ENCODE data around the gene HSPB2.

Gene HSPB2

GRCh38 chr11:111949519-111950426 lies 37.2 kb downstream of the HSPB2 start:
- 0 out of 2 replicates have a peak, but pooled peaks cover 1% of the 10 kb centered on the region for H3K4me1 ChIP-seq (ENCODE audit: control insufficient read depth, insufficient read depth, low read length)
- H3K4me3 ChIP-seq (ENCODE audit: low read length) = no peak overlapping the region
- WGBS (ENCODE audit: insufficient coverage, insufficient read length) = no CpG with 5 or more reads among the region's 7 CpGs
- H3K9me3 ChIP-seq (ENCODE audit: control insufficient read depth, insufficient read depth, low read length) = no peaks in the 10 kb centered on the region
- H3K27ac ChIP-seq (ENCODE audit: low read length) = no peak overlapping the region
- no peaks in the 10 kb centered on the region; the same call in 1 of the 2 replicates for H3K36me3 ChIP-seq (ENCODE audit: control insufficient read depth, insufficient read depth, low read length)
- DNase-seq (ENCODE audit: low read depth, low spot score) = no peak
- no peaks in the 10 kb centered on the region; the same call in 1 of the 2 replicates for H3K27me3 ChIP-seq (ENCODE audit: control insufficient read depth, insufficient read depth, low read length)

- H3K27ac ChIP-seq (ENCODE audit: low read length) = no peak overlapping the region
- no CpG with 5 or more reads among the region's 3 CpGs for WGBS (ENCODE audit: insufficient coverage, insufficient read length)
- H3K27me3 ChIP-seq (ENCODE audit: control insufficient read depth, insufficient read depth, low read length) = no peaks in the 10 kb centered on the region
- no peaks in the 10 kb centered on the region for H3K4me1 ChIP-seq (ENCODE audit: control insufficient read depth, insufficient read depth, low read length)
- no peak overlapping the region for H3K4me3 ChIP-seq (ENCODE audit: low read length)
- H3K36me3 ChIP-seq (ENCODE audit: control insufficient read depth, insufficient read depth, low read length) = no peaks in the 10 kb centered on the region
- no peak for DNase-seq (ENCODE audit: low read depth, low spot score)
- no peaks in the 10 kb centered on the region for H3K9me3 ChIP-seq (ENCODE audit: control insufficient read depth, insufficient read depth, low read length)
Measured at GRCh38 chr11:111951565-111951964, 39.0 kb downstream of the HSPB2 start.

GRCh38 chr11:111954154-111954553 lies 41.6 kb downstream of the HSPB2 start:
- H3K4me1 ChIP-seq (ENCODE audit: control insufficient read depth, insufficient read depth, low read length) = no peaks in the 10 kb centered on the region
- no CpG with 5 or more reads among the region's 4 CpGs for WGBS (ENCODE audit: insufficient coverage, insufficient read length)
- no peak overlapping the region for H3K4me3 ChIP-seq (ENCODE audit: low read length)
- no peak for DNase-seq (ENCODE audit: low read depth, low spot score)
- peaks cover 5% of the 10 kb centered on the region; the same call in 1 of the 2 replicates for H3K36me3 ChIP-seq (ENCODE audit: control insufficient read depth, insufficient read depth, low read length)
- no peaks in the 10 kb centered on the region for H3K27me3 ChIP-seq (ENCODE audit: control insufficient read depth, insufficient read depth, low read length)
- H3K27ac ChIP-seq (ENCODE audit: low read length) = no peak overlapping the region
- no peaks in the 10 kb centered on the region for H3K9me3 ChIP-seq (ENCODE audit: control insufficient read depth, insufficient read depth, low read length)

GRCh38 chr11:111957663-111958444 lies 45.3 kb downstream of the HSPB2 start:
- no peaks in the 10 kb centered on the region for H3K27me3 ChIP-seq (ENCODE audit: control insufficient read depth, insufficient read depth, low read length)
- H3K4me1 ChIP-seq (ENCODE audit: control insufficient read depth, insufficient read depth, low read length) = peaks cover 2% of the 10 kb centered on the region; the same call in 1 of the 2 replicates
- no peak overlapping the region for H3K4me3 ChIP-seq (ENCODE audit: low read length)
- H3K27ac ChIP-seq (ENCODE audit: low read length) = no peak overlapping the region
- DNase-seq (ENCODE audit: low read depth, low spot score) = no peak
- WGBS (ENCODE audit: insufficient coverage, insufficient read length) = no CpG with 5 or more reads among the region's 12 CpGs
- no peaks in the 10 kb centered on the region for H3K9me3 ChIP-seq (ENCODE audit: control insufficient read depth, insufficient read depth, low read length)
- H3K36me3 ChIP-seq (ENCODE audit: control insufficient read depth, insufficient read depth, low read length) = peaks cover 8% of the 10 kb centered on the region; the same call in 1 of the 2 replicates

- H3K27me3 ChIP-seq (ENCODE audit: control insufficient read depth, insufficient read depth, low read length) = no peaks in the 10 kb centered on the region
- WGBS (ENCODE audit: insufficient coverage, insufficient read length) = no CpG with 5 or more reads among the region's 5 CpGs
- H3K4me3 ChIP-seq (ENCODE audit: low read length) = no peak overlapping the region
- peaks cover 2% of the 10 kb centered on the region; the same call in 1 of the 2 replicates for H3K4me1 ChIP-seq (ENCODE audit: control insufficient read depth, insufficient read depth, low read length)
- no peak for DNase-seq (ENCODE audit: low read depth, low spot score)
- no peak overlapping the region for H3K27ac ChIP-seq (ENCODE audit: low read length)
- no peaks in the 10 kb centered on the region for H3K9me3 ChIP-seq (ENCODE audit: control insufficient read depth, insufficient read depth, low read length)
- peaks cover 8% of the 10 kb centered on the region; the same call in 1 of the 2 replicates for H3K36me3 ChIP-seq (ENCODE audit: control insufficient read depth, insufficient read depth, low read length)
Measured at GRCh38 chr11:111960916-111961315, 48.4 kb downstream of the HSPB2 start.

- H3K4me3 ChIP-seq (ENCODE audit: low read length) = no peak overlapping the region
- peaks cover 8% of the 10 kb centered on the region; the same call in 1 of the 2 replicates for H3K36me3 ChIP-seq (ENCODE audit: control insufficient read depth, insufficient read depth, low read length)
- H3K27me3 ChIP-seq (ENCODE audit: control insufficient read depth, insufficient read depth, low read length) = no peaks in the 10 kb centered on the region
- WGBS (ENCODE audit: insufficient coverage, insufficient read length) = no CpG with 5 or more reads among the region's 6 CpGs
- DNase-seq (ENCODE audit: low read depth, low spot score) = no peak
- H3K27ac ChIP-seq (ENCODE audit: low read length) = no peak overlapping the region
- no peaks in the 10 kb centered on the region for H3K9me3 ChIP-seq (ENCODE audit: control insufficient read depth, insufficient read depth, low read length)
- peaks cover 2% of the 10 kb centered on the region; the same call in 1 of the 2 replicates for H3K4me1 ChIP-seq (ENCODE audit: control insufficient read depth, insufficient read depth, low read length)
Measured at GRCh38 chr11:111961389-111962300, 49.1 kb downstream of the HSPB2 start.

All from iPS DF 6.9 (cell line).